ENCODE results near the gene NAGA.

DNA sequence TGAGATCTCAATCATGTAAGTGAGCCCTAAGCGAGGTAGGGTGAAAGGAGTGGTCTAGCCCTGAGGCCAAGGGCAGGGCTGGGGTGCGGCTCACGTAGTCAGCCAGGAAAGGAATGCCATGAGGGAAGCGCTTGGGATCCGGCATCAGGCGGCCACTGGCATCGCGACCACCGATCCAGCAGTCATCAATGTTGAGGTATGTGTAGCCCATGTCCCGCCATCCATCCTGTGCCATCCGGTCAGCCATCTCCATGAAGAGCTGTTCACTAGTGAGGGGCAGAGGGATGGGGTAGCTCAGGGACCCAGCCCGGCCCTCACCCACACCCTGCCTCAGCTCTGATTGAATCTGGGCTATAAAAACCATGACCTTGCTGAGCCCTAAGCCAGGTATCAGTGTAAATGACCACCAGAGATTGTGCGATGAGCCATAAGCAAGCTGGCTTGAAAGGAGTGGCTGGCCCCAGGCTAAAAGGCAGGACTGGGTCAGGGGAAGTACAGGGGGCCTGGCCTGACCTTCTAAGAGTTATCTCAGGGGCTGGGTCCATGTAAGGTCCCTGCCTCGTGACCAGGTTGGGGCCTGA lies 2.9 kb downstream of the NAGA start:
- TF ChIP-seq CTCF (conservative IDR thresholded peaks at IDR 0.05; ENCODE audit: low read depth, low read length), result no peak
- TF ChIP-seq EZH2phosphoT487 (IDR thresholded peaks at IDR 0.05; ENCODE audit: borderline replicate concordance, low read length), result no peak
- TF ChIP-seq EZH2 (IDR thresholded peaks at IDR 0.05; ENCODE audit: low read length, unreplicated experiment), result no peak
